CD4-positive, alpha-beta T cell treated with Interleukin-6 at 100 ng/mL for 8 hours (primary cell): ENCODE results near the gene RIOK1.

Source experiments
- DNase-seq: peaks from one replicate; pipeline ENCODE4 v3.0.0-alpha.2; 2020; ENCODE audit warnings: mixed read lengths, low spot score

RIOK1 gene

GRCh38 chr6:7409740-7410139 lies 20.1 kb downstream of the RIOK1 start:
- DNase-seq = no peak

- no peak for DNase-seq
These were observed 21.2 kb downstream of the RIOK1 start for GRCh38 chr6:7410851-7411250.

- DNase-seq = no peak
These were observed 21.7 kb downstream of the RIOK1 start for GRCh38 chr6:7411328-7411727.

- no peak for DNase-seq
These were observed 23.7 kb downstream of the RIOK1 start for GRCh38 chr6:7413151-7413823.

GRCh38 chr6:7414811-7415210 lies 25.2 kb downstream of the RIOK1 start:
- no peak for DNase-seq

- DNase-seq = no peak
These were observed 28.1 kb downstream of the RIOK1 start for GRCh38 chr6:7417684-7418083.

GRCh38 chr6:7418238-7418905 lies 28.8 kb downstream of the RIOK1 start:
- DNase-seq = no peak

GRCh38 chr6:7419065-7419464 lies 29.5 kb downstream of the RIOK1 start:
- no peak for DNase-seq

GRCh38 chr6:7421066-7421465 lies 31.5 kb downstream of the RIOK1 start:
- DNase-seq = no peak

- DNase-seq = no peak
These were observed 34.5 kb downstream of the RIOK1 start for GRCh38 chr6:7424058-7424457.

- DNase-seq = no peak
These were observed 35.6 kb downstream of the RIOK1 start for GRCh38 chr6:7424967-7425807.

- DNase-seq = no peak
These were observed 36.2 kb downstream of the RIOK1 start for GRCh38 chr6:7425808-7426190.

- DNase-seq = no peak
These were observed 37.0 kb downstream of the RIOK1 start for GRCh38 chr6:7426447-7427169.

GRCh38 chr6:7431313-7431673 lies 41.7 kb downstream of the RIOK1 start:
- DNase-seq = no peak

GRCh38 chr6:7431674-7432390 lies 42.2 kb downstream of the RIOK1 start:
- no peak for DNase-seq

GRCh38 chr6:7432391-7433120 lies 42.9 kb downstream of the RIOK1 start:
- no peak for DNase-seq

- DNase-seq = no peak
These were observed 43.6 kb downstream of the RIOK1 start for GRCh38 chr6:7433121-7433617.

- no peak for DNase-seq
These were observed 45.1 kb downstream of the RIOK1 start for GRCh38 chr6:7434672-7435071.

GRCh38 chr6:7438011-7438410 lies 48.4 kb downstream of the RIOK1 start:
- no peak for DNase-seq

GRCh38 chr6:7439228-7439627 lies 49.6 kb downstream of the RIOK1 start:
- DNase-seq = no peak

GRCh38 chr6:7440476-7440875 lies 50.9 kb downstream of the RIOK1 start:
- DNase-seq = no peak
